ENCODE results near the gene LDAH. TPM values are rescaled to one million over a fixed set of nuclear protein-coding genes. Genes with fewer than 3 reads are reported as not detected.
A peak's percentile ranks its signal among the peaks of the same experiment; 100 is the strongest.

The LDAH gene
- total RNA-seq, 4 donors from 2014 or later: 7.5 to 58.5 (median 15.2) TPM

DNA sequence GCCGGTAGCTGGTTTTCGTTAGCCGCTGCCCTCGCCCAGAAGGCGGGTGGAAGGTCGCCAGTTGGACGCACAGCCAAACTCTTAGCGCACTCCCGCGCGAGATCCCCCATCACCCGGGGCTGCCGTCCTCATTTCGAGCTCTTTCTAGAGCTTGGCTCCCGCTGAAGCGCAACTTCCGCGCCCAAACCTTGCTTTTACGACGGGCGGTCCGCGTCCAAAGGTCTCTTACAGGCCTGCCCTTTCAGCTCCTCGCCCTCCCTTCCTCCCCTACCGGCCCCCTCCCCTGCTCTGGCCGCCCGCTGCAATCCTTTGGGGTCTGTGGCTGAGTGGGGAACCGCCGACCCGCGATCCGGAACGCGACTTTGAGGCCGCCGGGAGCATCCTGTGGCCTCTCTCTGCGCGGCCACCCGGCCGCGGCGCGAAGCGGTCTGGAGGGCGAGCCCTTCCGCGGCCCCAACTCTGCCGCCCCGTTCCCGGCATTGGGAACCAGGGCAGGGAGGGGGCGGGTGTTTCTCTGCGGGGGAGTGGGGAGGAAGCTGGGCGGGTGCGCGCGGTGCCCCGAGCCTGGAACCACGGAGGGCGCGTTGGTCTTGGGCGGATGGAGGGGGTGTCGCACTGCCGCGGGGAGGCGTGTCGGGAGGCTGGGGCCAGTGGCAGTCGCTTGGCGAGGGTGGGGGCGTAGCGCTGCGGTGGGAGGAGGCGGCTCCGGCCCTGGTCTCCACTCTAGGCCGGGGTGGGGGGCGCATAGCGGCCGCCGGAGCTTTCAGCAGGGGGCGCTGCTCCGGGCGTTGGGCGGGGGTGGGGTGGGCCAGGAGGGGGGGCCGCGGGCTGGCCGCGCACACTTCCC is 156.4 kb downstream of the LDAH start, which contains the start of gene GDF7:
TSS of gene GDF7 (plus strand) at position 841 of the 847 bp plus-strand sequence. CDS start 96 bp downstream, outside the sequence.
- DNase-seq: peak; percentile 60
- in situ Hi-C loops (cut with MboI; ENCODE audit: low pct_ligation_motif_present in 1 of 4, low pct_unique_long_range_greater_than_20kb in 1 of 4, low sequenced_read_pairs in 3 of 4): loop anchor here (10.0 to 25.0 kb wide), 2 partner anchors 298 to 446 kb away; partner anchors contain the start of gene TDRD15 (in 3 of the 4)
- no peaks in the 10 kb centered on the region for H3K9me3 ChIP-seq
- H3K27ac ChIP-seq: peak within 1 kb of the TSS in 1 of 4 donors; percentile 43
- intact Hi-C loops (cut with DNase I; ENCODE audit: low total_unique reads): loop anchor here (2.0 kb wide), 1 partner anchor 300 kb away; no protein-coding TSS in a partner anchor
- H3K27me3 ChIP-seq: peaks cover 98% of the 10 kb centered on the region
- H3K36me3 ChIP-seq: no peaks in the 10 kb centered on the region
- 1% methylated on average over 61 of the region's 86 CpGs; no CpG with 5 or more reads in 1 of the 2 donors for WGBS, 2 donors (ENCODE audit: low coverage in 1 of 2)
- TF ChIP-seq EP300 (IDR thresholded peaks at IDR 0.05; ENCODE audit: low read depth) (no peak), POLR2A (IDR thresholded peaks at IDR 0.05) (no peak), POLR2AphosphoS5 (IDR thresholded peaks at IDR 0.05) (no peak)
- TF ChIP-seq, protein P1, sequence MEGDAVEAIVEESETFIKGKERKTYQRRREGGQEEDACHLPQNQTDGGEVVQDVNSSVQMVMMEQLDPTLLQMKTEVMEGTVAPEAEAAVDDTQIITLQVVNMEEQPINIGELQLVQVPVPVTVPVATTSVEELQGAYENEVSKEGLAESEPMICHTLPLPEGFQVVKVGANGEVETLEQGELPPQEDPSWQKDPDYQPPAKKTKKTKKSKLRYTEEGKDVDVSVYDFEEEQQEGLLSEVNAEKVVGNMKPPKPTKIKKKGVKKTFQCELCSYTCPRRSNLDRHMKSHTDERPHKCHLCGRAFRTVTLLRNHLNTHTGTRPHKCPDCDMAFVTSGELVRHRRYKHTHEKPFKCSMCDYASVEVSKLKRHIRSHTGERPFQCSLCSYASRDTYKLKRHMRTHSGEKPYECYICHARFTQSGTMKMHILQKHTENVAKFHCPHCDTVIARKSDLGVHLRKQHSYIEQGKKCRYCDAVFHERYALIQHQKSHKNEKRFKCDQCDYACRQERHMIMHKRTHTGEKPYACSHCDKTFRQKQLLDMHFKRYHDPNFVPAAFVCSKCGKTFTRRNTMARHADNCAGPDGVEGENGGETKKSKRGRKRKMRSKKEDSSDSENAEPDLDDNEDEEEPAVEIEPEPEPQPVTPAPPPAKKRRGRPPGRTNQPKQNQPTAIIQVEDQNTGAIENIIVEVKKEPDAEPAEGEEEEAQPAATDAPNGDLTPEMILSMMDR (IDR thresholded peaks at IDR 0.05): peak in 1 of 5 experiments; percentile 9
- H3K4me3 ChIP-seq: peak within 1 kb of the TSS; percentile 19 to 55 (median 34)
- peaks cover 16 to 38% (median 24%) of the 10 kb centered on the region in 4 donors for H3K4me1 ChIP-seq

DNA sequence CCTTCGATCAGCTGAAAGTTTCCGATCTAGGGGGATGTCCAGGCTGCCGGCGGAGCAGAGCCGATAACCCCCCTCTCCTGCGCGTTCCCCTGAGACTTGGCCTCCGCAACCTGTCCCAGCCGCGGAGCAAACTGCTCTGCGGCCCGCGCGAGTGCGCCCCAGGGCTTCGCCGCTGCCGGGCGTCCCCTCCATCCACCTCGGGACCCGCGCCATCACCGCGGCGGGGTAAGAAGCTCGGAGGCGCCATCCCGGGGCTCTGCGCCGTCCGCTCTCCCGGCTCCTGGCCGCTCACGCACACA is 156.9 kb downstream of the LDAH start:
- Histone ChIP-seq H3K4me3 (peak overlapping the region; percentile 19 to 55 (median 34)), H3K36me3 (no peaks in the 10 kb centered on the region), H3K27me3 (peaks cover 95% of the 10 kb centered on the region), H3K27ac (peak overlapping the region in 1 of 4 donors; percentile 43), H3K9me3 (no peaks in the 10 kb centered on the region), H3K4me1 (peaks cover 16 to 43% (median 24%) of the 10 kb centered on the region in 4 donors)
- 0% methylated on average over 25 of the region's 34 CpGs; no CpG with 5 or more reads in 1 of the 2 donors for WGBS, 2 donors (ENCODE audit: low coverage in 1 of 2)
- intact Hi-C loops (cut with DNase I; ENCODE audit: low total_unique reads) (loop anchor here (2.0 kb wide), 1 partner anchor 301 kb away; no protein-coding TSS in a partner anchor), in situ Hi-C loops (cut with MboI; ENCODE audit: low pct_ligation_motif_present in 1 of 4, low pct_unique_long_range_greater_than_20kb in 1 of 4, low sequenced_read_pairs in 3 of 4) (loop anchor here (10.0 to 25.0 kb wide), 2 partner anchors 299 to 446 kb away; partner anchors contain the start of gene TDRD15 (in 3 of the 4))
- DNase-seq: no peak
- TF ChIP-seq, protein P1 (IDR thresholded peaks at IDR 0.05): no peak
- TF ChIP-seq POLR2A (IDR thresholded peaks at IDR 0.05) (no peak), EP300 (IDR thresholded peaks at IDR 0.05; ENCODE audit: low read depth) (no peak), POLR2AphosphoS5 (IDR thresholded peaks at IDR 0.05) (no peak)

DNA sequence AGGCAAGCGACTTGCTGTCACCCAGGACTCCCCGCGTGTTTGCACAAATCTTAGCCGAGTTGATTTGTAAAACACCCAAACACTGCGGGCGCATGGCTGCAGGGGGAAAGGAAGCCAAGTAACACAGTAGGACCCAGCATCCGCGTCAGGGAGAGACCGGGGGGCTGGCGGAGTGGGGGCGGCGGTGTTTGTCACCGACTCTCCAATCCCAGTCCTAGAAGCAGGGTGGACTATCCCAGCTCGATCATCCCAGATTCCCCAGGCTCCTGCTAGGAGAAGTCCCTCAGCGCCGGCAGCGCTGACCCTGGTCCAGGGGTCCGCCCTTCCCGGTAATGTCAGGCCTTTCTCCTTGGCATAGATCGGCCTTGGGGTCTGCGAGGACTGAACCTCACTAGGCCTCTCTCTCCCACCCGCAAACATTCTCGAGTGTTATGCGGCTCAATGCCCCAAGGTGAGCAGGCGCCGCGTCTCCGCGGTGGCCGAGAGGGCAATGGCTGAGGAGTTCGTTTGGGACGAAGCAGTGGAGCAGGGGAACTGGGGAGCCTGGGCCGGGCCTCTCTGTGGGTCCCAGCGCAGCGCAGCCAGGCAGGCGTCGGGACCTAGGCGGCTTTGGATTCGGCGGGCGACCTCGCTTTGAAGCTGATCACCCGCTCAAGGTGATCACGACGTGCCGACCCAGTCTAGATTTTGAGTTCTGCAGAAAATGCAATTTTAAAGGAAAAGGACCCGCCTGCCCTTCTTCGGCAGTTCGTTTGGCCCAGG is 157.5 kb downstream of the LDAH start:
- DNase-seq: no peak
- intact Hi-C loops (cut with DNase I; ENCODE audit: low total_unique reads) (loop anchor here (2.0 kb wide), 1 partner anchor 301 kb away; no protein-coding TSS in a partner anchor), in situ Hi-C loops (cut with MboI; ENCODE audit: low pct_ligation_motif_present in 1 of 4, low pct_unique_long_range_greater_than_20kb in 1 of 4, low sequenced_read_pairs in 3 of 4) (loop anchor here (10.0 to 25.0 kb wide), 2 partner anchors 299 to 447 kb away; partner anchors contain the start of gene TDRD15 (in 3 of the 4))
- H3K4me3 ChIP-seq: peak overlapping the region in 2 of 4 donors; percentile 38 to 55
- peaks cover 94% of the 10 kb centered on the region for H3K27me3 ChIP-seq
- no peaks in the 10 kb centered on the region for H3K36me3 ChIP-seq
- H3K27ac ChIP-seq: no peak overlapping the region
- peaks cover 16 to 38% (median 24%) of the 10 kb centered on the region in 4 donors for H3K4me1 ChIP-seq
- no peaks in the 10 kb centered on the region for H3K9me3 ChIP-seq
- 14% methylated on average over 48 of the region's 49 CpGs; no CpG with 5 or more reads in 1 of the 2 donors for WGBS, 2 donors (ENCODE audit: low coverage in 1 of 2)
- TF ChIP-seq, protein P1 (IDR thresholded peaks at IDR 0.05): no peak
- TF ChIP-seq POLR2A (IDR thresholded peaks at IDR 0.05) (no peak), POLR2AphosphoS5 (IDR thresholded peaks at IDR 0.05) (no peak), EP300 (IDR thresholded peaks at IDR 0.05; ENCODE audit: low read depth) (no peak)
